Measurements from ENCODE around the gene TP53I11. TPM values are rescaled to one million over a fixed set of nuclear protein-coding genes. Genes with fewer than 3 reads are reported as not detected.

The TP53I11 gene
- total and polyA plus RNA-seq, 8 donors: 12.4 to 155 (median 27.3) TPM

GRCh38 chr11:44926036-44926435, 24.6 kb downstream of the TP53I11 start:
- H3K27ac ChIP-seq: no peak overlapping the region
- peaks cover 0 to 27% (median 2%) of the 10 kb centered on the region in 4 donors for H3K36me3 ChIP-seq
- H3K27me3 ChIP-seq: peaks cover 0 to 7% (median 0%) of the 10 kb centered on the region in 3 donors
- TF ChIP-seq POLR2AphosphoS5 (IDR thresholded peaks at IDR 0.05): no peak
- no peak for TF ChIP-seq CTCF (IDR thresholded peaks at IDR 0.05)
- TF ChIP-seq POLR2A (IDR thresholded peaks at IDR 0.05): no peak
- no peak for TF ChIP-seq EP300 (IDR thresholded peaks at IDR 0.05)
- WGBS, 5 donors: 67 to 79% (median 71%) methylated on average over 8 of the region's 8 CpGs
- H3K4me3 ChIP-seq: no peak overlapping the region
- DNase-seq: no peak
- no peaks in the 10 kb centered on the region for H3K9me3 ChIP-seq
- intact Hi-C loops (cut with DNase I; ENCODE audit: low total_unique reads): loop anchor here (5.0 kb wide), 1 partner anchor 181 kb away; no protein-coding TSS in a partner anchor
- peaks cover 0 to 9% (median 2%) of the 10 kb centered on the region in 4 donors for H3K4me1 ChIP-seq

GRCh38 chr11:44923806-44924205, 26.9 kb downstream of the TP53I11 start:
- Histone ChIP-seq H3K4me1 (peaks cover 0 to 9% (median 2%) of the 10 kb centered on the region in 4 donors), H3K9me3 (no peaks in the 10 kb centered on the region), H3K27me3 (peaks cover 0 to 4% (median 0%) of the 10 kb centered on the region in 3 donors), H3K36me3 (peaks cover 0 to 30% (median 5%) of the 10 kb centered on the region in 4 donors), H3K27ac (no peak overlapping the region), H3K4me3 (no peak overlapping the region)
- intact Hi-C loops (cut with DNase I; ENCODE audit: low total_unique reads): no loop called here
- no peak for DNase-seq
- TF ChIP-seq CTCF (IDR thresholded peaks at IDR 0.05) (no peak), EP300 (IDR thresholded peaks at IDR 0.05) (no peak), POLR2AphosphoS5 (IDR thresholded peaks at IDR 0.05) (no peak), POLR2A (IDR thresholded peaks at IDR 0.05) (no peak)
- 74 to 87% (median 82%) methylated on average over 3 of the region's 3 CpGs for WGBS, 5 donors

GRCh38 chr11:44923115-44923514, 27.6 kb downstream of the TP53I11 start:
- Histone ChIP-seq H3K36me3 (peaks cover 0 to 32% (median 5%) of the 10 kb centered on the region in 4 donors), H3K4me1 (peaks cover 0 to 9% (median 2%) of the 10 kb centered on the region in 4 donors), H3K4me3 (no peak overlapping the region), H3K27me3 (peaks cover 0 to 4% (median 0%) of the 10 kb centered on the region in 3 donors), H3K27ac (no peak overlapping the region), H3K9me3 (no peaks in the 10 kb centered on the region)
- WGBS, 5 donors: 64 to 82% (median 80%) methylated on average over 6 to 7 of the region's 7 CpGs
- TF ChIP-seq CTCF (IDR thresholded peaks at IDR 0.05) (no peak), POLR2A (IDR thresholded peaks at IDR 0.05) (no peak), EP300 (IDR thresholded peaks at IDR 0.05) (no peak), POLR2AphosphoS5 (IDR thresholded peaks at IDR 0.05) (no peak)
- intact Hi-C loops (cut with DNase I; ENCODE audit: low total_unique reads): no loop called here
- DNase-seq: no peak

GRCh38 chr11:44920451-44920850, 30.2 kb downstream of the TP53I11 start:
- no peaks in the 10 kb centered on the region for H3K9me3 ChIP-seq
- H3K36me3 ChIP-seq: peaks cover 0 to 39% (median 5%) of the 10 kb centered on the region in 4 donors
- WGBS, 5 donors: 66 to 76% (median 72%) methylated on average over 7 of the region's 7 CpGs

More at GRCh38 chr11:44920451-44920850, 30.2 kb downstream of the TP53I11 start:
- no peak for DNase-seq
- Histone ChIP-seq H3K27ac (no peak overlapping the region), H3K4me3 (no peak overlapping the region), H3K27me3 (peaks cover 0 to 5% (median 0%) of the 10 kb centered on the region in 3 donors), H3K4me1 (peaks cover 0 to 7% (median under 1%) of the 10 kb centered on the region in 4 donors)
- intact Hi-C loops (cut with DNase I; ENCODE audit: low total_unique reads): no loop called here
- TF ChIP-seq EP300 (IDR thresholded peaks at IDR 0.05) (no peak), POLR2A (IDR thresholded peaks at IDR 0.05) (no peak), CTCF (IDR thresholded peaks at IDR 0.05) (no peak), POLR2AphosphoS5 (IDR thresholded peaks at IDR 0.05) (no peak)

All from stomach (tissue), 9 donors.